ENCODE measurements around the gene FEM1A. TPM values are rescaled to one million over a fixed set of nuclear protein-coding genes. Genes with fewer than 3 reads are reported as not detected.
A peak's percentile ranks its signal among the peaks of the same experiment; 100 is the strongest.

The FEM1A gene
- total RNA-seq, 1 donor from 2014 or later = 11.5 TPM

DNA sequence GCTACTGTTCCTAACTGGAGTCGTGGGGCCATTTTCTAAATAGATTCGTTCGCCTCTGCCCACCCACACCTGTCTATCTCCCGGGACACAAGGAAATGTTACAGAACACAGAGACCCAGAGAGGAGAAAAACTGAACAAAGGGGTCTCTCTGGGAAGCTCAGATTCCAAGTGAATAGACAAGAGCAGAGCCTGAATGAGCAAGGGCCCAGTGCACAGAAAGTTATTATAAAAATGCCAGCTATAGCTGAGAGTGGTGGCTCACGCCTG lies 27.2 kb upstream of the FEM1A start:
- peaks cover 6% of the 10 kb centered on the region for H3K4me1 Mint-ChIP-seq
- peaks cover 37% of the 10 kb centered on the region for H3K27me3 Mint-ChIP-seq (ENCODE audit: low read depth)
- TF ChIP-seq, protein P1, sequence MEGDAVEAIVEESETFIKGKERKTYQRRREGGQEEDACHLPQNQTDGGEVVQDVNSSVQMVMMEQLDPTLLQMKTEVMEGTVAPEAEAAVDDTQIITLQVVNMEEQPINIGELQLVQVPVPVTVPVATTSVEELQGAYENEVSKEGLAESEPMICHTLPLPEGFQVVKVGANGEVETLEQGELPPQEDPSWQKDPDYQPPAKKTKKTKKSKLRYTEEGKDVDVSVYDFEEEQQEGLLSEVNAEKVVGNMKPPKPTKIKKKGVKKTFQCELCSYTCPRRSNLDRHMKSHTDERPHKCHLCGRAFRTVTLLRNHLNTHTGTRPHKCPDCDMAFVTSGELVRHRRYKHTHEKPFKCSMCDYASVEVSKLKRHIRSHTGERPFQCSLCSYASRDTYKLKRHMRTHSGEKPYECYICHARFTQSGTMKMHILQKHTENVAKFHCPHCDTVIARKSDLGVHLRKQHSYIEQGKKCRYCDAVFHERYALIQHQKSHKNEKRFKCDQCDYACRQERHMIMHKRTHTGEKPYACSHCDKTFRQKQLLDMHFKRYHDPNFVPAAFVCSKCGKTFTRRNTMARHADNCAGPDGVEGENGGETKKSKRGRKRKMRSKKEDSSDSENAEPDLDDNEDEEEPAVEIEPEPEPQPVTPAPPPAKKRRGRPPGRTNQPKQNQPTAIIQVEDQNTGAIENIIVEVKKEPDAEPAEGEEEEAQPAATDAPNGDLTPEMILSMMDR (IDR thresholded peaks at IDR 0.05; ENCODE audit: unreplicated experiment) = no peak
- no peak overlapping the region for H3K27ac Mint-ChIP-seq
- H3K4me3 Mint-ChIP-seq = no peak overlapping the region
- no peaks in the 10 kb centered on the region for H3K9me3 Mint-ChIP-seq
- no peaks in the 10 kb centered on the region for H3K36me3 Mint-ChIP-seq
- no peak for DNase-seq (ENCODE audit: low spot score in 2 of 2, unreplicated experiment in 2 of 2)

DNA sequence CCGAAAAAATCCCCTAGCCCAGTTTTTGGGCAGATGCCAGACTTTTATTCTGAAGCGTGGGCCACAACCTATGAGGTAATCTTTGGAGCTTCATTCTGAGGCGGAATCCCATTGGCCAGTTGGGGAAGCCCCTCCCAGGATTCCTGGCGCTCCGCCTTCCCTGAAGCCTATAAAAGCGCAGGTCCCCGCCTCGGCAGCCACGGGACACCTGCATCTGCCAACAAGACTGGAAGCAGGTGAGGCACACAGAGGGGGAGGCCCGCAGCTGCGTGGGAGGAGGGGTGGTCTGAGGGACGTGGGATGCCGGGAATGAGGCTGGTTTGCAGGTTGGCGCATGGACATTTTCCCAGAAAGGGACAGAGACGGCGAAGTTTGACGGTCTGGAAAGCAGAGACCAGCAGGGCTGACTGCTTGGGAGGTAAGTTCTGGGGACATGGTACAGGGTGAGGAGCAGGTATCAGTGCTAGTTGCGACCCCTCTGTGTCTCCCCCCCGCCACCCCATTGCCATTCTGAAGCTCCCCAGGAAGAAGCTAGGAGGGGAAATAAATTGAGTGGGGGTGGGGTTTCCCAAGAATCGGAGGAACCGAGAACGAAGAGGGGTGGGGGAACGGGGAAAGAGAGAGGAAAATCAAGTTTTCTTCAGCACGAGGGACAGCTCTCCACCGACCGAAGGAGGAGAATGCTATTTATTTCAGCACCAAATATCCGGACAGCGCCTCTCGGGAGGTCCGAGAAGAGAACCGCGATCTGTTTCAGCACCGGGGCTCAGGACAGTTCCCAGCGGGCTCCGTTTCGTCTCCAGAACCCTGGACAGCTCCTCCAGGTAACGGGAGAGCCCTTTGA lies 22.4 kb upstream of the FEM1A start:
- Mint-ChIP-seq H3K36me3 (no peaks in the 10 kb centered on the region), H3K4me1 (no peaks in the 10 kb centered on the region), H3K27ac (peak overlapping the region; percentile 62), H3K27me3 (ENCODE audit: low read depth) (peaks cover 28% of the 10 kb centered on the region), H3K9me3 (no peaks in the 10 kb centered on the region), H3K4me3 (no peak overlapping the region)
- TF ChIP-seq, protein P1 (IDR thresholded peaks at IDR 0.05; ENCODE audit: unreplicated experiment) = no peak
- DNase-seq (ENCODE audit: low spot score in 2 of 2, unreplicated experiment in 2 of 2) = peak; percentile 87 to 96

DNA sequence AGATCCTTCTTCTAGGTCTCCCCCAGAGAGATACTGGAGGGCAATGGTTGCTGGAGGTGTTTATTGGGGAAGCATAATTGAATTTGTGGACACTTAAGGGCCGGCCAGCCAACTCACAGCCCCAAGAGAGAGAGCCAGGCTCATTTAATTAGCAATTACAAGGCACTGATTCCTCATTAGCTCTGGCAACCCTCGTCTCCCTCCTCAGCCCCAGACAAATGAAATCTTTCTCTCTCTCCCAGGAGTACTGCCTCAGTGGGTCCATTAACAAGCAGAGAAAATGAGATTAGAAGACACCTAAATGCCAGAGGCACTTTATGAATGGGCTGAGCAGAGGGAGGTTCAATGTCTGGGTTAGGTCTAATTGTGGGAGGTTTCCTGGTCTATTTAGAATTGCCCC lies 19.0 kb upstream of the FEM1A start:
- Mint-ChIP-seq H3K36me3 (no peaks in the 10 kb centered on the region), H3K27me3 (ENCODE audit: low read depth) (peaks cover 29% of the 10 kb centered on the region), H3K9me3 (peaks cover 3% of the 10 kb centered on the region), H3K4me1 (no peaks in the 10 kb centered on the region), H3K27ac (no peak overlapping the region), H3K4me3 (no peak overlapping the region)
- TF ChIP-seq, protein P1 (IDR thresholded peaks at IDR 0.05; ENCODE audit: unreplicated experiment) = no peak
- no peak for DNase-seq (ENCODE audit: low spot score in 2 of 2, unreplicated experiment in 2 of 2)

DNA sequence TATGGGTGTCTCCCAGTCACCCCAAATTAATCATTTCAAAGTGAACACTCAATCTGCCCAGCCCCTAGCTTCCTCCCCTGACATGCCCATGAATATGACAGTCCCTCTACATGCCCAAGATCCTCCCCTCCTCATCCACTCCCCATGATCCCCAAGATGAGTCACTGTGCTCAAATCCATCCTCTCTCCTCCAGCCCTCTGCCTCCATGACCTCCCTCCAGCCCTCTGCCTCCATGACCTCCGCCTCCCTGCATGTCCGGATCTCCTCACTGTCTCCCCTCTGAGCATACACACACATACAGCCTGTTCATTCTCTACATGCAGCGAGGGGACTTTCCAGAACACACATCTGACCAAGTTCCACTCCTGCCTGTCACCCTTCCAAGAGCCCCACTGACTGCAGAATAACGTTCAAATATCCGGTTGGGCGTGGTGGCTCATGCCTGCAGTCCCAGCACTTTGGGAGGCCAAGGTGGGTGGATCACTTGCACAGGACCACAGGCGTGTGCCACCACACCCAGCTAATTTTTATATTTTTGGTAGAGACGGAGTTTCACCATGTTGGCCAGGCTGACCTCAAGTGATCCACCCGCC lies 18.4 kb upstream of the FEM1A start:
- Mint-ChIP-seq H3K27me3 (ENCODE audit: low read depth) (peaks cover 31% of the 10 kb centered on the region), H3K4me3 (no peak overlapping the region), H3K9me3 (peaks cover 3% of the 10 kb centered on the region), H3K4me1 (no peaks in the 10 kb centered on the region), H3K36me3 (no peaks in the 10 kb centered on the region), H3K27ac (no peak overlapping the region)
- TF ChIP-seq, protein P1 (IDR thresholded peaks at IDR 0.05; ENCODE audit: unreplicated experiment) = no peak
- no peak for DNase-seq (ENCODE audit: low spot score in 2 of 2, unreplicated experiment in 2 of 2)

DNA sequence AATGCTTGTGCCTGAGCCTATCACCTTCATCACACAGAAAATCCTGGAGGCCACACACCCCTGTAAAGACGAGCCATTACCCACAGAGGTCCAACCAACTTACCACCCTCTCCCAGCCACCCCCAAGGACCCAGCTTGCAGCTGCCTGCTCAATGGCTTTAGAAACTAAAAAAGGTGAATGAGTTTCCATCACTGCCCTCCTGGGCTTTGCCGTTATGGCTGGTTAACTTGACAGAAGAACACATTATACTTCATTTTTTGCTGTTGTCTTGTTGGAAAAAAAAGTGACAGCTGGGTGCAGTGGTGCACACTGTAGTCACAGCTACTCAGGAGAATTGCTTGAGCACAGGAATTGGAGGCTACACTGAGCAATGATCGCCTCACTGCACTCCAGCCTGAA lies 17.4 kb upstream of the FEM1A start:
- no peak overlapping the region for H3K4me3 Mint-ChIP-seq
- no peaks in the 10 kb centered on the region for H3K4me1 Mint-ChIP-seq
- H3K36me3 Mint-ChIP-seq = no peaks in the 10 kb centered on the region
- peaks cover 3% of the 10 kb centered on the region for H3K9me3 Mint-ChIP-seq
- no peak overlapping the region for H3K27ac Mint-ChIP-seq
- TF ChIP-seq, protein P1 (IDR thresholded peaks at IDR 0.05; ENCODE audit: unreplicated experiment) = no peak
- H3K27me3 Mint-ChIP-seq (ENCODE audit: low read depth) = peaks cover 31% of the 10 kb centered on the region
- DNase-seq (ENCODE audit: low spot score in 2 of 2, unreplicated experiment in 2 of 2) = no peak
